DOHH2 (cell line): Measurements from ENCODE around the gene PCNX2.

Experiments
- EZH2phosphoT487 ChIP-seq: fragments of 200-600 bp; sonication (generic); IDR thresholded peaks from 2 replicates; pipeline ENCODE4 v1.6.1; 2017; ENCODE audit warnings: borderline replicate concordance, mild to moderate bottlenecking, antibody characterized with exemption, low read length, moderate library complexity, mixed read lengths
- TF ChIP-seq, protein P1 (sequence below): fragments of 200-600 bp; sonication (generic); IDR thresholded peaks from one replicate; pipeline ENCODE4 v1.5.1; 2014; ENCODE audit warnings: antibody characterized with exemption, mild to moderate bottlenecking, low read depth, low read length; ENCODE audit not compliant: poor library complexity, severe bottlenecking

DNA sequence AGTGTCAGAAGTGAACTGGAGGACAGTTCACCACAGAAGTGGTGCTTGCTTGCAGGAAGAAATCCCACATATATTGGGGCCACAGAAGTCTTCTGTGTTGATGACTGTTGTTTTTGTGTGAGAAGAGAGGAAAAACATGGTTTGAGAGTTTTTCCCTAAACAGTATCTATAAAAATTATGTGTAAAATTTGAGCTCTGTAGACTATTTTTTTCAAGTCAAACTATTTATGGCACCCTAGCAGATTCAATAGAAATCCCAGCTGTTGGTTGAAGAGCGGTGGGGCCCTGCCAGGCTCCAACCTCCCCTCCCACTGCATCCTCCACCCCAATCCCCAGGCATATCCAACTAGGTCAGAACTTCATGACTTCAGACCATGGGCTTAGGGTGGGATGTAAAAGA is 283.5 kb downstream of the PCNX2 start:
- TF ChIP-seq, protein P1, sequence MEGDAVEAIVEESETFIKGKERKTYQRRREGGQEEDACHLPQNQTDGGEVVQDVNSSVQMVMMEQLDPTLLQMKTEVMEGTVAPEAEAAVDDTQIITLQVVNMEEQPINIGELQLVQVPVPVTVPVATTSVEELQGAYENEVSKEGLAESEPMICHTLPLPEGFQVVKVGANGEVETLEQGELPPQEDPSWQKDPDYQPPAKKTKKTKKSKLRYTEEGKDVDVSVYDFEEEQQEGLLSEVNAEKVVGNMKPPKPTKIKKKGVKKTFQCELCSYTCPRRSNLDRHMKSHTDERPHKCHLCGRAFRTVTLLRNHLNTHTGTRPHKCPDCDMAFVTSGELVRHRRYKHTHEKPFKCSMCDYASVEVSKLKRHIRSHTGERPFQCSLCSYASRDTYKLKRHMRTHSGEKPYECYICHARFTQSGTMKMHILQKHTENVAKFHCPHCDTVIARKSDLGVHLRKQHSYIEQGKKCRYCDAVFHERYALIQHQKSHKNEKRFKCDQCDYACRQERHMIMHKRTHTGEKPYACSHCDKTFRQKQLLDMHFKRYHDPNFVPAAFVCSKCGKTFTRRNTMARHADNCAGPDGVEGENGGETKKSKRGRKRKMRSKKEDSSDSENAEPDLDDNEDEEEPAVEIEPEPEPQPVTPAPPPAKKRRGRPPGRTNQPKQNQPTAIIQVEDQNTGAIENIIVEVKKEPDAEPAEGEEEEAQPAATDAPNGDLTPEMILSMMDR, result no peak
- no peak for TF ChIP-seq EZH2phosphoT487
